GM19238 (cell line): ENCODE data around the gene PHOX2B.
"Not testable (repeated sequence)": the region's sequence is repeated elsewhere in the genome, so short reads cannot be mapped to it uniquely, and the experiment has no call there.

Experiments used
- DNase-seq: peaks from one replicate; pipeline ENCODE4 v3.0.0; 2011; ENCODE audit warnings: low spot score; ENCODE audit not compliant: insufficient read length

Gene PHOX2B

GRCh38 chr4:41748074-41748570 lies 403 bp downstream of the PHOX2B start:
- no peak for DNase-seq

DNA sequence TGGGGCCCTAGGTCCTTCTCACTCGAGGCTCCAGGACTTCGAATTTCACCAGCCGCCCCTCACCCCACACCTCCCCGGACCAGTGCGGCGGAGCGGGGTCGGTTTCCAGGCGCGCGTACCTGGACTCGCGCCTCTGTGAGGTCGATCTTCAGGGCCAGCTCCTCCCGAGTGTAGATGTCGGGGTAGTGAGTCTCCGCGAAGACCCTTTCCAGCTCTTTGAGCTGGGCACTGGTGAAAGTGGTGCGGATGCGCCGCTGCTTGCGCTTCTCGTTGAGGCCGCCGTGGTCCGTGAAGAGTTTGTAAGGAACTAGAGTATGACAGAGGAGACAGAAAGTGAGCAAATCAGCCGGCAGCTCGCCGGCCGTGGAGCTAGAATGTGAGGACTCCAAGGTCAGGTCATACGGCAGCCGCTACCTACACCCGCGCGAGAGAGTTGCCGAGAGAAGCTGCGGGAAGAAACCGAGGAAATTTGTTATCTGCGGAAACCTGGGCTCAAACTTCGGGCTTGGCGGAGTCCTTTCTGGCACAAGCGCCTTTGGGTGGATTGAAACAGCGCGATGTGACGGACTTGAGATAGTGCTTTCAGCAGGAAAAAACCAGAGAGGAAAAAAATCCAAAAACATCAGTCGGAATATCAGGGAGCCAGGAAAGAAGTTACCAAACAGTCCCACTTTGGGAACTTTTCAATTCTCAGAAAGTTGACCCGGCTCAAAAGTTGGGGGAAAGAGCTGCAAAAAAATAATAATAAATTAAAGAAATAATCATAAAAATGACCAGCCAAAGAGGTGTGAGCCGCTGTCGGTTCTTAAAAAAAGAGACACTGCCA lies 1.1 kb downstream of the PHOX2B start:
- DNase-seq, result no peak

DNA sequence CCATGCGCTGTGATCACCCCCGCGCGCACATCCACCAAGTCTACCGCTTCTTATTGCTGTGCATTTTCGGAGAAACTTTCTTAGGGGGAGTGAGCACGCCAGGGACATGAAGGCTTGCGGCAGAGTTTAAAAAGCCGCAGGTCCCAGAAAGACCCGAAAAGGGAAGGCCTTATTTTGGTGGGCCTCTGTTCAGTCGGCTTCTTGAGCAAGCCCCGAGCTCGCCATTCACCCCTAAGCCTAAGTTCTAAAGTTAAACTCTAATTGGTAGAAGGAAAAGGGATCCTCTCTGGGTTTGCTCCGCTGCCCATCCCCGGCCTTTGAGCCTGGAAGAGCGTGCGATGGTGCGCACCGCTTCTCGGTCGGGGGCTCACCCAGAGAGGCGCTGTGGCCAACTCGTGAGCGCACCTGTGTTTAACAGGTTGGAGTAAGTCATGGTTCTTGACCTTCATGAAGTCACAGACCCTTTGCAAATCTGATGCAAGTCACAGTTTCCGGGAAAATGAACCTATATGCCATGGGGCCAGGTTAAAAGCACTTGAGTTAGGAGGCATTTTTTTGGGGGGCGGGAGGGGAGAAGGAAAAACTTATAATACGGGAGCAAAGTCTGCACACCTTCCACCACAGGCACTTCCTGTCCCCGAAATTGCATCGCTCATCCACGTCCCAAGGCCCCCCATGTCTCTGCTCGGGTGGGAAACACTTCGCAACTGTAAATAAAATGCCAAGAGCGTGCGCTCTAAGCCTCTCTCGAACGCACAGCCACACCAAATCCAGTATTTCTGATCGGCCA lies 1.9 kb downstream of the PHOX2B start:
- DNase-seq, result no peak

- DNase-seq, result no peak
Measured at GRCh38 chr4:41746025-41746439, 2.5 kb downstream of the PHOX2B start.

GRCh38 chr4:41745292-41746024 lies 3.1 kb downstream of the PHOX2B start:
- DNase-seq, result no peak

GRCh38 chr4:41744572-41745291 lies 3.8 kb downstream of the PHOX2B start:
- DNase-seq, result no peak

DNA sequence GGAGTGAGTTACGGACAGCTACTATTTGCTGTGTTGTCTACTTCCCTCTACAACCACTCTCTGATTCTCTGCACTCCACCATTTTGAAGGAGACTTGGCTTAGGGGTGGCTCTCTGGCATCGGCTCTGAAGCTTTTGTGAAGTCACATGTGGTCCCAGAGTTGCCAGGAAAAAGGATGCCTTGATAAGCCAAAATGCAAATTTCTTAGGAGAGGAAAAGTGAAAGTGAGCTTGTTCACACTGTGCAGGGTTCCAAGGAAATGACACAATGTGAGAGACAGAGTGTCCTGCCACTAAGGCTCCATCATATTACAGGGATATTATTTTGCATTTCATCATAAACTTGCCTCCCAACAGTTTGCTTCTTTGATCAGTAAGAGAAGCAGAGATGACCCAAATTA lies 7.2 kb downstream of the PHOX2B start:
- DNase-seq, result no peak

GRCh38 chr4:41737491-41737890 lies 11.0 kb downstream of the PHOX2B start:
- not testable (repeated sequence) for DNase-seq

GRCh38 chr4:41734371-41734770 lies 14.2 kb downstream of the PHOX2B start:
- no peak for DNase-seq

GRCh38 chr4:41731569-41732126 lies 16.9 kb downstream of the PHOX2B start:
- DNase-seq, result no peak

- DNase-seq, result no peak
Measured at GRCh38 chr4:41728573-41728913, 20.0 kb downstream of the PHOX2B start.

DNA sequence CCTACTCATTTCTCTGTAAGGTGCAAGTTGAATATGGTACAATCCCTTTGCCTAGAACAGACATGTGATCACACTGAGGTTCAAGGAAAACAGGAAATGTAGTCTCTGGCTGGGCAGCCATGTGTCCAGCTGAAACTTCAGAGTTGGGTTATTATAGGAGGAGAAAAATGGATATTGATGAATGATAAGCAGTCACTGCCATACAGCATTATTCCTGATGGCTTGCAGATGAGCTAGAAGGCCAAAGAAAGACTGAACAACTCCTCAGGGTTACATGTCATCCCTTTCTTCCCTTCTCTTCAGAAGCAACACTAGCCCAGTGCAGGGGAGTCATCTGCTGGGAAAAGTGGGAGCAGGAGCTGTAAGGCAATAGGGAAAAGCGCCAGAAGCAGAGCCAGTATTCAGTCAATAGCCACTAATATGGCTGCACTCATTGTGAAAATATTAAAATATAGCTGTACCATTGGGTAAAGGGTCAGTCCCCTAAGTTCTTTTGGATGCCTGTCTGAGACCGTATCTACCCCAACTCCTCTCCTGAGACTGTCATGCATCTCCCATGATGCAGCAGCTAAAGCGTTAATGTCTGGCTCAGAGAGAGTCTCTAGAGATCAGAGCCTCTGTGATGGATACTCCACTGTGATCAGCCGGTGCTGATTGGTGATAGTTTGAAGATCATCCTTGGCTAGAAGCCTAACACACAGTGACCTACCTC lies 20.5 kb downstream of the PHOX2B start:
- no peak for DNase-seq

DNA sequence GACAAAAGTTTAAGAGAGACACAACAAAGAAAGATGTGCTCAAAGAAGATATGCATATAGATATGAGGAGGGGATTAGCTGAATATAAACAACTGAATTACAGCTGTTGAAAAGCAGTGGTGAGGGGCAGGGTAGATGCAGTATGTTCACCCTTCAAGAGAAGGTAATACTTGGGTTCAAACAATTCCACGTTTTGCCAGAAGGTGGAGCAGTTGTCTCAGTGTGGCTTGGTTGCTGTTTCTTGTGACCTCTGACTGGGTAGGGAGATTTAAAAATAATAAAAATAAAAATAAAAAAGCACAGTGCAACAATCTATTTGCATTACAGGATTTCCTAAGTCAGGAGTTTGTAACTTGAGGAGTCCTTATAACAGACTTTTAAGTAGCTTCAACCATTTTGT lies 23.3 kb downstream of the PHOX2B start:
- DNase-seq, result no peak

GRCh38 chr4:41723286-41723685 lies 25.2 kb downstream of the PHOX2B start:
- no peak for DNase-seq

- no peak for DNase-seq
Measured at GRCh38 chr4:41722181-41722580, 26.3 kb downstream of the PHOX2B start.

DNA sequence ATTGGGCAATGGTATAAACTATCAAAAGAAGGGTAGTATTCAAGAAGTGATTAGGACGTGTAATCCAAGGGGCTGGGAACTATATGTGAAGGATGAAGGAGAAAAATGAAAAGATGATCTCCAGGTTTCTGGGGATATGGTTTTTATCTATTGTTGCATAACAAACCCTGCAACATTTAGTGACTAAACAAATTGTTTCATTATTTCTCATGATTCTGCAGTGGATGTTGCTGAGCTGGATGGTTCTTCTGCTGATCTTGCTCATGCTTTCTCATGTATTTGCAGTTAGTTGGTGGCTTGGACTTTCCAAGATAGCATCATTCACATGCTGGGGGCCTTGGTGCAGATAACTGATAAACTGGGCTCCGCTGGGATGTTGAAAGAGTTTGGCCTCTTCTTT lies 29.1 kb downstream of the PHOX2B start:
- DNase-seq, result no peak

DNA sequence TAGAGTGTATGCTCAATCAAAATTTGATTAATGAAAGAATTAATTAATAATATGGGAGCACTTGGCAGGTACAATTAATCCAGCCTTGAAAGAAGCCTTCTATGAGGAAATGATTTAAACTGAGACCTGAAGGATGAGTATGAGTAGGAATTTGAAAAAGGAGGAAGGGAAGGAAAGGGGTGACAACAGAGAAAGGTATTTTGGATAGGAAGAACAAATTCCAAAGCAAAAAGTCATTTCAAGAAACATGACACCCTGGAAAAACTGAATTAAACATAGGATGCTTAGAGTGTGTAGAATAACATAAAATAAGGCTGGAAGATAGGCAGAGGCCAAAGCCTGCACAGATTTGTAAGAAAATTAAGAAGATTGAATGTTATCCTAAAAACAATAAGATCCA lies 29.6 kb downstream of the PHOX2B start:
- DNase-seq, result no peak

- DNase-seq, result no peak
Measured at GRCh38 chr4:41715155-41715554, 33.4 kb downstream of the PHOX2B start.

- no peak for DNase-seq
Measured at GRCh38 chr4:41714364-41715000, 34.0 kb downstream of the PHOX2B start.

DNA sequence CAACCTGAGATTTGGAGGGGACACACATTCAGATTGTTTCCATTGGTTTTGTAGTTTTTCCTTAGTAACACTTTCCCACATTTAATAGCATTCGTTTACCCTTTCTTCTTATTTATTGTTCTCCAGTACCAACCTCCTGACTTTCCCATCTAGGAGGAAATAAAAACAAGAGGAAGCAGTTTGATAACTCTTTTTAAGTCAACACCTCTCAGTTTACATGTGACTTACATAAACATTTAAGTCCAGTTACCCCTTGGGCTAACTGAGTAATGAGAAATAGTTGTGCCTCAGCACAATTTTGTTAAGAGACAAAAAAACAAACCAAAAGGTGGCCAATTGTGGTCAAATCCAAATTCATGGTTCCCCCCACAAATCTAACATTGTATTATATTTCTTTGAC lies 34.8 kb downstream of the PHOX2B start:
- no peak for DNase-seq
